Keratinocyte (primary cell): ENCODE results near the gene TEX261.

ENCODE experiments used
- CTCF ChIP-seq, 3 experiments: IDR thresholded peaks in 1 of 3; conservative IDR thresholded peaks in 1 of 3; optimal IDR thresholded peaks in 1 of 3; 2 replicates in 2 of 3; 3 replicates in 1 of 3; pipeline versions ENCODE3 to v1.5.1; 2011; ENCODE audit warnings: low read length in 3 of 3, mild to moderate bottlenecking in 3 of 3, moderate library complexity in 2 of 3, control low read depth in 1 of 3, inconsistent platforms in 1 of 3; ENCODE audit not compliant: insufficient read depth in 2 of 3; ENCODE audit errors: extremely low read depth in 1 of 3
- EZH2 ChIP-seq: IDR thresholded peaks from one replicate; pipeline ENCODE4 v1.6.1; 2012; ENCODE audit warnings: inconsistent platforms, mild to moderate bottlenecking, low read length, moderate library complexity

GRCh38 chr2:70937866-70938585 is 56.6 kb downstream of the TEX261 start:
- TF ChIP-seq CTCF (optimal IDR thresholded peaks at IDR 0.05 in 1 of 3, IDR thresholded peaks at IDR 0.05 in 1 of 3, conservative IDR thresholded peaks at IDR 0.05 in 1 of 3; ENCODE audit: extremely low read depth in 1 of 3, insufficient read depth in 2 of 3, low read length in 3 of 3) (no peak), EZH2 (no peak)
